Breast epithelium (tissue), 3 donors: ENCODE data around the gene FMO1.

Experiments
- CTCF ChIP-seq, 3 donors: fragments of 450-650 bp; IDR thresholded peaks; one replicate each; pipeline ENCODE4 v1.5.1; 2016 to 2017; ENCODE audit warnings: antibody characterized with exemption in 3 of 3, mild to moderate bottlenecking in 3 of 3, moderate library complexity in 3 of 3
- POLR2A ChIP-seq: fragments of 450-650 bp; IDR thresholded peaks from one replicate; pipeline ENCODE4 v1.6.1; 2016; ENCODE audit warnings: antibody characterized with exemption, mild to moderate bottlenecking, moderate library complexity
- POLR2AphosphoS5 ChIP-seq, 3 donors: sonication (generic); formaldehyde crosslinking; IDR thresholded peaks; one replicate each; pipeline ENCODE4 v1.6.1; 2017; ENCODE audit warnings: antibody characterized with exemption in 3 of 3

DNA sequence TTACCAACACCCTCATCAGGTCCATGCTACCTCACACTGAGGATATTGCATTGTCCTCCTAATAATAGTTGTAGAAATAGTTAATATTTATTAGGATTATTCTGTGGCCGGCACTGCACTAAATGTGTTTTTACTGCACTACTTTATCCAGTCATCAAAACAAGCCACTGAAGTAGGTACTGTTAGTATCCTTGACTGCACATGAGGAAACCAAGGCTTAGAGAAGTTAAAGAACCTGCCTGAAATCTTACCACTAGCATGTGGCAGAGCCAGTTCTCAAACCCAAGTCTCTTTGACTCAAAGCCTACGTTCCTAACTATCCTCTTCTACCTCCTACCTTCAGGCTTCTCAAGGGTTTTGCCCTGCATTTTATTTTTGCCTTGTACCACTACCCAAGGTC is 30.9 kb downstream of the FMO1 start:
- TF ChIP-seq POLR2A (no peak), CTCF (IDR thresholded peaks at IDR 0.05) (no peak), POLR2AphosphoS5 (IDR thresholded peaks at IDR 0.05) (no peak)
